AG09309 (cell line): Measurements from ENCODE around the gene ADRB1.

ENCODE experiments used
- DNase-seq: peaks from one replicate; pipeline ENCODE4 v3.0.0-alpha.2; 2010; ENCODE audit warnings: low read depth
- H3K4me3 ChIP-seq: 2 replicates; pipeline ENCODE4 v1.5.1; 2011; ENCODE audit warnings: mild to moderate bottlenecking, low read depth, low read length, moderate library complexity; ENCODE audit not compliant: control insufficient read depth
- CTCF ChIP-seq: IDR thresholded peaks from 2 replicates; pipeline ENCODE4 v1.5.1; 2011; ENCODE audit warnings: mild to moderate bottlenecking, low read depth, low read length, inconsistent platforms; ENCODE audit not compliant: insufficient read depth, control insufficient read depth; ENCODE audit errors: missing control alignments

ADRB1 gene

DNA sequence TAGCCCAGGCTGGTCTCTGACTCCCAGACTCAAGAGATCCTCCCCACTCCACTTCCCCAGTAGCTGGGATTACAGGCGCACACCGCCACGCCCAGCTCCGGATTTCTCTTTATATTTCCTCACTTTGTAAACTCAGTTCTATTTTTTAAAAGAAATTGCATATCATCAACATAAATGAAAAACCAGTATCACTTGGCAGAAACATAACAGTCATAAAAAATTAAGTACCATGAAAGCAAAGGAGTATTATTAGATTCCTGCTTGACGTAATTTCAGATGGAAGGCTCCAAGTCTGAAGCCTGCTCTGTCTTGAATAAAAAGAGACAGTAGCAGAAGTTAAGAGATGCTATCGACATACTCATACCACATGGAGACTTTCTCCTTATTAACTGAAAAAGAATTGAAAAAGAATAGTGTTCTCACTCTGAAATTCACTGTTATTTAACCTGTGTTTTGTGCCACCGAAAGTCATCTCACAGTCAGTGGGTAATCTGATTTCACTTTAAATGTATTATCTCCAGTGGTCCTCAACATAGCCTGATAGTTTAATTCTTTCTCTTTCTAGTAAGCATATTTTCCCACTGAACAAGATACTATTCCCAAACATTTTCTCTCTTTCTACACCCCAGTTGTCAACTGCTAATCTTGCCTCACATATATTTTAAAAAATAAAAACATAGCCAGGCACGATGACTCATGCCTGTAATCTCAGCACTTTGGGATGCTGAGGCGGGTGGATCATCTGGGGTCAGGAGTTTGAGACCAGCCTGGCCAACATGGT lies 40.3 kb upstream of the ADRB1 start:
- no peak overlapping the region for H3K4me3 ChIP-seq
- TF ChIP-seq CTCF, result no peak
- DNase-seq, result no peak

- TF ChIP-seq CTCF, result no peak
- no peak for DNase-seq
Measured at GRCh38 chr10:114009281-114009996, 34.2 kb upstream of the ADRB1 start.

GRCh38 chr10:114010316-114010715 lies 33.4 kb upstream of the ADRB1 start:
- no peak for TF ChIP-seq CTCF
- H3K4me3 ChIP-seq, result no peak overlapping the region
- DNase-seq, result no peak

More at GRCh38 chr10:114009281-114009996, 34.2 kb upstream of the ADRB1 start:
- H3K4me3 ChIP-seq, result no peak overlapping the region

DNA sequence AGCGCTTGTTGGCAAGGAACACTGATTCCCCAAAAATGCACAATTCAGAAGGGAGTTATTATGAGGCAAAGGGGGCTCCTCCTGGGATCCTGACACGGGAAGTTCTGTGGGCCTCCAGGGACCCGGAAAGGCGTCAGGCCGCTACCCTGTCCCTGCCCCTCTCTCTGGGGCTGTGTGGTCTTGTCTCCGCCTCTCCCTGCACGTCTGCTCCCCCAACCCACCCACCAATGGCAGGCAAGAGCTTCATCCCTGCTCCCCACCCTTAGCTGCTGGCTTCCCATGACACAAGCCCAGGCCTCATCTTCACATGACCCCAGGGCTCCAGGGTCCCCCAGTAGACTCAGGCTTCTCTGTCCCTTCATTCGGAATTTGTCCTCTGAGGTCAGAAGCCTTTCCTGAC lies 31.0 kb upstream of the ADRB1 start:
- DNase-seq, result no peak
- no peak overlapping the region for H3K4me3 ChIP-seq
- no peak for TF ChIP-seq CTCF

DNA sequence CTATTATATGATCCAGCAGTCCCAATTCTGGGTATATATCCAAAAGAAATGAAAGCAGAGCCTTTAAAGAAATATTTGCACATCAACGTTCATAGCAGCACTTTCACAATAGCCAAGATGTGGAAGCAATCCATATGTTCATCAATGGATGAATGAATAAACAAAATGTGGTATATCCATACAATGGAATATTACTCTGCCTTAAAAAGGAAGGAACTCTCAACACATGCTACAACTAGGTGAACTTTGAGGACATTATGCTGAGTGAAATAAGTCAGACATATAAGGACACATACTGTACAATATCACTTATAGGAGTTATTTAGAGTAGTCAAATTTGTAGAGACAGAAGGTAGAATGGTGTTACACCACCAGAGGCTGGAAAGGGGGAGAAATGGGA lies 28.0 kb upstream of the ADRB1 start:
- no peak for DNase-seq
- H3K4me3 ChIP-seq, result no peak overlapping the region
- TF ChIP-seq CTCF, result no peak

DNA sequence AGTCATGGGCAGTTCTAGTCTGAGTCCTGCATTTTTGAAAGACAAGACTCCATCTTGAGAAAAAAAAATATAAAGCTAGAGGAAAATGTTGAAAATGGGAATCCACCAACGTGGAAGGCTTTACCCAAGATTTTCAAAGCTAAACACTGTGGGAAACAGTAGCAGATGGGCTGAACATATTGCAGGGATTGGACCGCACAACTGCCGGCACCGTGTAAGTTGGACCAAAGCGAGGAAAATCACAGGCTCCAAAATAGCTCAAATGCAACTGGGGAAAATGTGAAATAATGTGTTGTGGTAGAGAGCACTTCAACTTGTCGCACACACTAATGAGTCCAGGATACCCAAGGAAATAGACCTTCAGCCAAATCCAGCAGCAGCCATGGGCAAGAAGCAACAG lies 26.4 kb upstream of the ADRB1 start:
- no peak overlapping the region for H3K4me3 ChIP-seq
- TF ChIP-seq CTCF, result no peak
- no peak for DNase-seq
